ENCODE measurements around the gene MALSU1.

MALSU1 gene

DNA sequence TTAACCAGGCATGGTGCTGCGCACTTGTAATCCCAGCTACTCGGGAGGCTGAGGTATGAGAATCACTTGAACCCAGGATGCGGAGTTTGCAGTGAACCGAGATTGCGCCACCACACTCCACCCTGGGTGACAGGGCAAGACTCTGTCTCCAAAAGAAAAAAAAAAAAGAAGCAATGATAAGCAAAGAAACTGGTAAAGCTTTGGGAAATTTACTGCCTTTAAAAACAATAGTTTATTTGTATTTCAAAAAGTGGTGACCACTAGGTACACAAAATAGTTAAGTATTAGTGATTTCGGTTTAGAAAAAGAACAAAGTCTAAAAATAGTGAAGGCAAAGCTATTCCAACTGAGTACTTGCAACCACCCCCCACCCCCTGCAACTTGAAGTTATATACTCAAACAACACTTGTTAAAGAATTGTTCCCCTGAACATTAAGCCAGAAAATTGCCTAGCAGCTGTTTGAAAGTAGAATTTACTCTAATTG lies 37.7 kb downstream of the MALSU1 start:
- no peak for DNase-seq

GRCh38 chr7:23337374-23337773 lies 38.2 kb downstream of the MALSU1 start:
- DNase-seq, result no peak

- no peak for DNase-seq
These were observed 39.3 kb downstream of the MALSU1 start for GRCh38 chr7:23338439-23338838.

DNA sequence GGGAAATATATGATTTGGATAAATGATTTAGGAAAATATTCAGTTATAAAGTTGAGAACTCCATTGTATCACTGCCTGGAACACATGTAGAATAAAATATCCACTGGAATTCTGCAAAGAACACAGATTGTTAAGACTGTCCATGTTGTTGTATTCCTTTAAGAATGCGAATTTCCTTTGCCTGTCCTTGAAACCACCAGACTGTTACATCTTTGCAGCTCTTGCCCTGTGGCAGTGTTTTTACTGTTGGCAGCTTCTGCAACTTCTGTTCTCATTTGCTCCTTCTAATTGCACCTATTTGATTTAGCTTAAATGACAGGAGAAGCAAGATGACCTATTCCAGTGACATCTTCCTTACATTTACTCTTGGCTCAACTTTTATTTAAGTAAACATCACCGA lies 39.7 kb downstream of the MALSU1 start:
- no peak for DNase-seq

- DNase-seq, result no peak
These were observed 42.9 kb downstream of the MALSU1 start for GRCh38 chr7:23341846-23342598.

GRCh38 chr7:23343102-23343501 lies 44.0 kb downstream of the MALSU1 start:
- DNase-seq, result no peak

DNA sequence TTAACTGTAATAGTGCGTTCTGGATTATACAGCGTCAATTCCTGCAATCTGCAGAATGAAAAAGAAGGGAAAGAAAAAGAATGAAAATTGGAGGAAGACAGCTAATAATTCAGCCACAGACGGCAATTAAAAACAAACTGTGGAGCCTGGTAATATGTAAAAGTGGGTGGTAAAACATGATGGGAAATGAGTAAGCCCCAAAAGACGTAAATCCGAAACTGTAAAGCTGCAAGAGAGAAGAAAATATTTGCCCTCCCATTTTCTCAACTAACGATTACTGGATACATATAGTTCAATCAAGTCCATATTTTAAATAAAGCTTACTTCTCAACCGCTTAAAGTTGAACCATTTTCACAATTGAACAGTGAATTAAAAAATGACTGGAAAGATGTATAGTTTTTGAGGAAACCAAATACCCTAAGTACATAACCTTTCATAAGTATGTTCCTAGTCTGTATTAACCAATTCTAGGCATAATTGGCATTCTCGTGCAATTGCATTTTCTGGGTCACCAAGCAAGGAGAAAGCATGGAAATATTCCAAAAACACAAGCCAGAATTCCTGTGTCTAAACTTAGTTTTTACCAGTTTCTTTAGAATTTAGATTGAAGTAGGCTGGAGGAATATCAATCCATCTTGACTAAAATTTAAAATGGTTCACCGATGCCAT lies 44.8 kb downstream of the MALSU1 start:
- DNase-seq, result no peak

- no peak for DNase-seq
These were observed 46.5 kb downstream of the MALSU1 start for GRCh38 chr7:23345601-23346000.

DNA sequence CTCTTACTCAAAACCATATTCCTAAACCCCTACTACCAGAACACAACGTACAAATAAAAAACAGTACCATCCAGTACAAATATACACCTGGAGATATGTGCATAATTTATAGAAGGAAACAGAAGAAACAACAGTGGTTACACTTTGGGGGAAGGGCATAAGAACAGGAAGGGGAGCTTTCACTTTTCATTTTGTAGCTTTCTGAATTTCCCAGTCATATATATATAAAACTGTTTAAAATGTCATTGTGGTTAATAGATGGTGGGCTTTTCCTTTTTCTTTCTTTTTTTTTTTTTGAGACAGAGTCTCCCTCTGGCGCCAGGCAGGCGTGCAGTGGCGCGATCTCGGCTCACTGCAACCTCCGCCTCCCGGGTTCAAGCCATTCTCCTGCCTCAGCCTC lies 47.2 kb downstream of the MALSU1 start:
- DNase-seq, result no peak

- DNase-seq, result no peak
These were observed 48.0 kb downstream of the MALSU1 start for GRCh38 chr7:23347033-23347681.

GRCh38 chr7:23347682-23348180 lies 48.6 kb downstream of the MALSU1 start:
- DNase-seq, result no peak

DNA sequence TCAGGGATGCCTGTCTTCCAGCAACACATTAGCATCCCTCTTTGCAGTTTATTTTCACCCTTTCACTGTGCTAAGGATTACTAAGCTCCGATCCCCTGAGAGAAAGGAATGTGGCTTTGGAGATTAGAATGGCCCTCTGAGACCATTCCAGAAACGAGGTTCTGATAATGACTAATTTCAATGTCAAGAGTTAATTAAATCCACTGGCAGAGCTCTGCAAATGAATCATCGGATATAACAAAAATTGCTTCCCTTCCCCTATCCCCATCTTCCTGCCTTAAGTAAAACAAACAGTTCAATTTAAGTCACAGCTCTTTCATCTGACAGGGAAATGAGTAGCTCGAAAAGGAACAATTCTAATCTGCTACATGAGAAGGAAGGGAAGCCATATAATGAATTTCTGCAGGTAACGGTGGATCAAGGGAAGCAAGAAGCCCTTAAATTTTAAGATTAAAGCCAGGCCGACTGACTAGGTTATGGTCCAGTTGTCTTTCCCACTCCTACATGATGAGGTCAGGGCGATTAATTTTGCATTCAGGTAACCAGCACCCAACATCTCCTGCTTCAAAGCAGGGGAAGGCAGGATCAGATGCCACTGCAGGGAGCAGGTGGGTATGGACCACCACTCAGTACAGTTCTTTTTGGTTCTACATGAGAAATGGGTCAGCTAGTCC lies 50.5 kb downstream of the MALSU1 start:
- DNase-seq, result no peak

- DNase-seq, result no peak
These were observed 51.3 kb downstream of the MALSU1 start for GRCh38 chr7:23350466-23350865.

GRCh38 chr7:23353172-23353571 lies 54.0 kb downstream of the MALSU1 start:
- DNase-seq, result no peak

GRCh38 chr7:23356168-23356567 lies 57.0 kb downstream of the MALSU1 start:
- DNase-seq, result no peak

GRCh38 chr7:23356726-23357125 lies 57.6 kb downstream of the MALSU1 start:
- DNase-seq, result no peak

DNA sequence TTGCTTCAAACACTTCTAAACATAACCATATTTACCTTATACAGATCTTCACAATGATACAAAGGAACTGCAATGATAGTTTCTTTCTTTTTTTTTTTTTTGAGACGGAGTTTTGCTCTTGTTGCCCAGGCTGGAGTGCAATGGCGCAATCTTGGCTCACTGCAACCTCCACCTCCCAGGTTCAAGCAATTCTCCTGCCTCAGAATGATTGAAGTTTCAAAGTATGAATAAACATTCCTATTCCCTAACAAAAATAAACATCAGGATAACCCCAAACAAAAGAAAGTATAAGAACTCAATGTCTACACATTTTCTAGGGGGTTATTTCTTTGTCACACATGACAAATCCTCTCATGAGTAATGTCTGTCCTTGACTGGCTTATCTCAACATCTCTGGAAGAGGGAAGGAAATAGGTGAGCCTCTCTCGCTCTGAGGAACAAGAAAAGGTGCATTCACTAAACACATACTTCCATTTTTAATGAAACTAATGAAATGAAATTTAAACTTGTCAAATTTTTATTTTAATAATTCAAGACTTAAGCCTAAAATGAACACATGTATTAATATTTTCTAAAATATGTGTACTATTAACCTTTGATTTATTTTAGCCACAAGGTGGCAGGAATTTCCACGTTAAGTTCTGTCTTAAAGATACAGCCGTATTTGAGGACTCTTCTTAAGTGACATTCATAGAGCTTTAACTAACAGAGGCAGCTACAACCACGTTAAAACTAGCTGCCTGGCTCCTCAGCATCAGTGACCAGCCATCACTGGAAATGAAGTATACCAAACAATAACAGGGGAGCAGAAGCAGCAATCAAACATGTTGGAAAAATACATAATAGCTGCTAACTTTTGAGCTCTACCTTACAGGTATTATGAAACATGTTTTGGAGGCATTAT lies 58.3 kb downstream of the MALSU1 start:
- no peak for DNase-seq

DNA sequence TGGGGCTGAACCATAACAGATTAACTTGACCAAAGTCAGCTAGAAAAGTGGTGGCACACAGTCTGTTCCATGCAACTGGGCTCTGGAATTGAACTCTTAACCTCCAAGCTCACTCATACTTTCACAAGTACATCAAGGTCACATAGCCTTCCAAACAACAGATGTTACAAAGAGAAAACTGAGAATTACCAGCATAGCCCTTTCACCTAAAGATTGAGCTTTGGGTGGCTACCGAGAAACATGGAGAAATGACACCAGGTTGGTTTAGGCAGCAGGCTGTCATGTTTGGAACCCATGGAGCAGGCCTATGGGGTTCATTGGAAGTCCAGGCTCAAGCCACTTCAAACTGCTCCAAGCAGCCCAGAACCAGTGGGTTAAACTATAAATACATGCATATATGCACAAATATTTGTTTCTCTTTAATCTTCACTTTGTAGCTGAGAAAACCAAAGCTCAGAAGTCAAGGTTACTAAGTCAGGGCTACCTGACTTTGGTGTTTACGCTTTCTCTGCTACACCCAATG lies 59.1 kb downstream of the MALSU1 start:
- no peak for DNase-seq

Measured in stimulated activated naive CD4-positive, alpha-beta T cell treated with Interleukin-2 at 50 U/mL for 16 hours (primary cell).